IMR-90 (cell line): Measurements from ENCODE around the gene EYS. TPM values are rescaled to one million over a fixed set of nuclear protein-coding genes. Genes with fewer than 3 reads are reported as not detected.
A peak's percentile ranks its signal among the peaks of the same experiment; 100 is the strongest.

Source experiments
- ATAC-seq: fragments of 200-7000 bp; cut with Tn5 transposase; 2 replicates; pipeline ENCODE4 v1.9.1; 2020; ENCODE audit warnings: low read depth, mild to moderate bottlenecking, moderate library complexity
- BruUV-seq: library from RNA; stranded (reverse); fragments of 400-500 nt; replicated peaks from 2 replicates; lab custom pipeline; 2021; lab: Mats Ljungman, UMichigan
- CTCF ChIA-PET: fragments of 300-600 bp; formaldehyde crosslinking; extraction: SDS; loops from one replicate; lab custom pipeline; 2021; ENCODE audit warnings: antibody characterized with exemption; lab: Yijun Ruan, JAX
- POLR2A ChIA-PET: fragments of 300-600 bp; sonication (Branson Sonifier 250); formaldehyde crosslinking; loops from one replicate; lab custom pipeline; 2022; ENCODE audit warnings: antibody characterized with exemption; ENCODE audit not compliant: unreplicated experiment; lab: Charles Lee
- DNase-seq: peaks from one replicate; pipeline ENCODE4 v3.0.0; 2013
- H2AFZ ChIP-seq: replicated peaks from 2 replicates; pipeline ENCODE3; 2013; ENCODE audit warnings: low read length, mild to moderate bottlenecking; ENCODE audit not compliant: poor library complexity
- H2AK5ac ChIP-seq: 2 replicates; pipeline ENCODE4 v1.6.1; 2013; ENCODE audit warnings: low read depth, low read length, inconsistent platforms
- H2AK9ac ChIP-seq: replicated peaks from 2 replicates; pipeline ENCODE3; 2013; ENCODE audit warnings: mild to moderate bottlenecking, low read depth, low read length, moderate library complexity; ENCODE audit not compliant: poor library complexity
- H2BK120ac ChIP-seq: 2 replicates; pipeline ENCODE4 v1.6.1; 2013; ENCODE audit warnings: low read depth, low read length, inconsistent platforms
- H2BK15ac ChIP-seq: 3 replicates; pipeline ENCODE4 v1.6.1; 2013; ENCODE audit warnings: low read depth, low read length, inconsistent platforms
- H2BK20ac ChIP-seq: 2 replicates; pipeline ENCODE4 v1.6.1; 2013; ENCODE audit warnings: low read depth, mild to moderate bottlenecking, inconsistent platforms, low read length, moderate library complexity
- H2BK5ac ChIP-seq: 2 replicates; pipeline ENCODE4 v1.6.1; 2013; ENCODE audit warnings: mild to moderate bottlenecking, low read depth, low read length, inconsistent platforms; ENCODE audit not compliant: poor library complexity, severe bottlenecking
- H3K14ac ChIP-seq: replicated peaks from 2 replicates; pipeline ENCODE4 v1.6.1; 2013; ENCODE audit warnings: low read depth, low read length, inconsistent platforms
- H3K18ac ChIP-seq: 2 replicates; pipeline ENCODE4 v1.6.1; 2013; ENCODE audit warnings: low read depth, low read length, control low read depth
- H3K23ac ChIP-seq: 2 replicates; pipeline ENCODE4 v1.6.1; 2013; ENCODE audit warnings: low read depth, low read length, inconsistent platforms
- H3K27ac ChIP-seq: 2 replicates; pipeline ENCODE4 v1.5.1; 2013; ENCODE audit warnings: mild to moderate bottlenecking, control low read depth, low read length; ENCODE audit not compliant: insufficient read depth
- H3K27me3 ChIP-seq: 2 replicates; pipeline ENCODE4 v1.6.1; 2013; ENCODE audit warnings: low read length; ENCODE audit not compliant: control insufficient read depth, insufficient read depth
- H3K36me3 ChIP-seq: 2 replicates; pipeline ENCODE4 v1.6.1; 2013; ENCODE audit warnings: low read length, mixed read lengths; ENCODE audit not compliant: control insufficient read depth, insufficient read depth
- H3K4ac ChIP-seq: 2 replicates; pipeline ENCODE4 v1.6.1; 2013; ENCODE audit warnings: low read depth, low read length, inconsistent platforms
- H3K4me1 ChIP-seq: 2 replicates; pipeline ENCODE4 v1.6.1; 2013; ENCODE audit warnings: low read length, mixed read lengths; ENCODE audit not compliant: control insufficient read depth, insufficient read depth
- H3K4me2 ChIP-seq: 2 replicates; pipeline ENCODE4 v1.6.1; 2013; ENCODE audit warnings: low read depth, mild to moderate bottlenecking, control low read depth, low read length, moderate library complexity
- H3K4me3 ChIP-seq: 2 replicates; pipeline ENCODE4 v1.5.1; 2013; ENCODE audit warnings: low read depth, mild to moderate bottlenecking, control low read depth, low read length, moderate library complexity; ENCODE audit not compliant: insufficient read depth
- H3K56ac ChIP-seq: 2 replicates; pipeline ENCODE4 v1.6.1; 2013; ENCODE audit warnings: low read length, inconsistent platforms; ENCODE audit not compliant: insufficient read depth; ENCODE audit errors: extremely low read depth
- H3K79me1 ChIP-seq, 2 experiments: 2 replicates each; pipeline ENCODE4 v1.6.1; 2013; ENCODE audit warnings: low read length in 2 of 2, inconsistent platforms in 1 of 2, low read depth in 1 of 2
- H3K9ac ChIP-seq: 2 replicates; pipeline ENCODE4 v1.6.1; 2013; ENCODE audit warnings: low read depth, low read length, control low read depth
- H3K9me1 ChIP-seq: 2 replicates; pipeline ENCODE4 v1.6.1; 2013; ENCODE audit warnings: low read length, inconsistent platforms; ENCODE audit not compliant: insufficient read depth
- H3K9me3 ChIP-seq: 2 replicates; pipeline ENCODE4 v1.6.1; 2013; ENCODE audit warnings: low read length; ENCODE audit not compliant: control insufficient read depth, insufficient read depth
- H4K20me1 ChIP-seq: 2 replicates; pipeline ENCODE4 v1.6.1; 2013; ENCODE audit warnings: low read length, inconsistent platforms; ENCODE audit not compliant: insufficient read depth
- H4K5ac ChIP-seq: 2 replicates; pipeline ENCODE4 v1.6.1; 2013; ENCODE audit warnings: mild to moderate bottlenecking, low read depth, low read length, control low read depth
- H4K8ac ChIP-seq, 2 experiments: 2 replicates each; pipeline ENCODE4 v1.6.1; 2013; ENCODE audit warnings: low read depth in 2 of 2, low read length in 2 of 2, control low read depth in 1 of 2, inconsistent platforms in 1 of 2
- H4K91ac ChIP-seq: 2 replicates; pipeline ENCODE4 v1.6.1; 2013; ENCODE audit warnings: low read depth, low read length, inconsistent platforms; ENCODE audit not compliant: insufficient read depth
- CEBPB ChIP-seq: IDR thresholded peaks from 2 replicates; pipeline ENCODE4 v1.6.1; 2012; ENCODE audit warnings: low read depth, low read length, improper control_type of control experiment
- CHD1 ChIP-seq: IDR thresholded peaks from 2 replicates; pipeline ENCODE4 v1.6.1; 2012; ENCODE audit warnings: low read depth, low read length, improper control_type of control experiment
- ELK1 ChIP-seq: fragments of 150-350 bp; IDR thresholded peaks from 2 replicates; pipeline ENCODE4 v1.6.1; 2016; ENCODE audit warnings: low read depth, mild to moderate bottlenecking, low read length, moderate library complexity, borderline replicate concordance
- MXI1 ChIP-seq: IDR thresholded peaks from 2 replicates; pipeline ENCODE4 v1.6.1; 2012; ENCODE audit warnings: low read depth, mild to moderate bottlenecking, low read length, moderate library complexity, borderline replicate concordance
- POLR2A ChIP-seq: IDR thresholded peaks from 2 replicates; pipeline ENCODE4 v1.6.1; 2012; ENCODE audit warnings: mild to moderate bottlenecking, low read depth, low read length
- RCOR1 ChIP-seq: IDR thresholded peaks from 2 replicates; pipeline ENCODE4 v1.6.1; 2012; ENCODE audit warnings: mild to moderate bottlenecking, low read length, improper control_type of control experiment; ENCODE audit not compliant: insufficient replicate concordance
- WGBS, 2 experiments: methylation state at CpG; one replicate each; pipeline versions ENCODE4 v1.1.5 to v1.1.7; 2013; ENCODE audit warnings: missing lambda C conversion rate in 2 of 2; ENCODE audit not compliant: insufficient read length in 1 of 2; ENCODE audit errors: extremely low coverage in 2 of 2; 5-methylcytosine and 5-hydroxymethylcytosine counted together
- dilution Hi-C: fragments of 300-500 bp; cut with HindIII; formaldehyde crosslinking; loops from one replicate; pipeline ENCODE4 v1.14.3; 2018; ENCODE audit warnings: low sequenced_read_pairs; ENCODE audit not compliant: unreplicated experiment
- in situ Hi-C: fragments of 300-500 bp; cut with MboI; formaldehyde crosslinking; loops from 3 replicates; pipeline ENCODE4 v1.14.3; 2019; ENCODE audit warnings: low sequenced_read_pairs, inconsistent platforms, mixed read lengths
- intact Hi-C: fragments of 100-400 bp; cut with micrococcal nuclease; formaldehyde crosslinking; loops from 2 replicates; pipeline ENCODE4 v1.10.0; 2022
- polyA plus RNA-seq, 3 experiments: library from polyadenylated mRNA; depleted of rRNA; stranded (reverse); fragments of >200 nt; gene quantifications; 2 replicates each; pipeline ENCODE4 v1.2.3, GENCODE V29; 2012; ENCODE audit warnings: low replicate concordance in 1 of 3
- total RNA-seq: library from RNA; depleted of rRNA; stranded (reverse); fragments of >200 nt; gene quantifications from 2 replicates; pipeline ENCODE4 v1.2.3, GENCODE V29; 2012
- TF ChIP-seq, protein P1 (sequence below): conservative IDR thresholded peaks from 2 replicates; pipeline ENCODE4 v1.5.1; 2012; ENCODE audit warnings: mild to moderate bottlenecking, low read depth, low read length, improper control_type of control experiment
- TF ChIP-seq, protein P2 (sequence below): fragments of 150-350 bp; IDR thresholded peaks from 2 replicates; pipeline ENCODE4 v1.6.1; 2017; ENCODE audit warnings: mild to moderate bottlenecking, antibody characterized with exemption, low read length, low read depth

The EYS gene
- total and polyA plus RNA-seq, 2 of the 4 experiments (the other 2 are of a cell fraction) = under 0.01 TPM; not detected in 1

DNA sequence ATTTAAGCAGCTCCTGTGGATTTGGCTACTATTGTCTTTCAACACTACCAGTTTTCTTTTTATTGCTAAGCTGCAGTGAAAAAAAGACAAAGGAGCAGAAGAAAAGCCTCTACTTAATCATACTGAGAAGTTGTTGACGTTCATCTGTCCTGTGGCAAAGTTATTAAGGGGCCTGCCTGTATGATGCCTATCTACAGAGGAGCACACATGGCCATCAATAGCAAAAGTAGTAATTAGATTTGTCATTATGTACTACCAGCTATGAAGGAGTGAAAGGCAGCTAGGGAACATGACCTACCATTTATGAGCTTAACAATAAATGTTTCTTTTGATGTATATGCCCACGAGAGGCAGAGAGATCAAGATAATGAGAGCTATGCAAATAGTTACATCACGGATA lies 1450.5 kb downstream of the EYS start:
- Histone ChIP-seq H3K4me3 (no peak overlapping the region), H2BK120ac (peak overlapping the region; percentile 52; the same call in 1 of the 2 replicates), H2AK5ac (no peak overlapping the region), H2AFZ (no peak overlapping the region), H2BK20ac (peak overlapping the region; percentile 70), H4K5ac (no peak overlapping the region), H3K9me1 (no peaks in the 10 kb centered on the region), H3K4me1 (0 out of 2 replicates have a peak, but pooled peaks cover 1% of the 10 kb centered on the region), H3K14ac (no peak overlapping the region), H3K27ac (no peak overlapping the region), H3K56ac (no peak overlapping the region), H3K27me3 (no peaks in the 10 kb centered on the region), H2BK5ac (no peak overlapping the region), H3K79me1 (no peaks in the 10 kb centered on the region), H3K9me3 (no peaks in the 10 kb centered on the region), H2AK9ac (no peak overlapping the region), H3K4ac (peak overlapping the region; percentile 1; the same call in 1 of the 2 replicates), H3K36me3 (no peaks in the 10 kb centered on the region), H3K18ac (no peak overlapping the region), H3K4me2 (no peak overlapping the region), H4K20me1 (no peaks in the 10 kb centered on the region), H4K8ac (no peak overlapping the region), H4K91ac (no peak overlapping the region), H2BK15ac (no peak overlapping the region), H3K23ac (no peak overlapping the region), H3K9ac (no peak overlapping the region)
- ChIA-PET CTCF (no interaction called here), POLR2A (no interaction called here)
- TF ChIP-seq MXI1 (no peak), POLR2A (no peak), CHD1 (no peak), RCOR1 (no peak), ELK1 (no peak), CEBPB (no peak)
- TF ChIP-seq, protein P1, sequence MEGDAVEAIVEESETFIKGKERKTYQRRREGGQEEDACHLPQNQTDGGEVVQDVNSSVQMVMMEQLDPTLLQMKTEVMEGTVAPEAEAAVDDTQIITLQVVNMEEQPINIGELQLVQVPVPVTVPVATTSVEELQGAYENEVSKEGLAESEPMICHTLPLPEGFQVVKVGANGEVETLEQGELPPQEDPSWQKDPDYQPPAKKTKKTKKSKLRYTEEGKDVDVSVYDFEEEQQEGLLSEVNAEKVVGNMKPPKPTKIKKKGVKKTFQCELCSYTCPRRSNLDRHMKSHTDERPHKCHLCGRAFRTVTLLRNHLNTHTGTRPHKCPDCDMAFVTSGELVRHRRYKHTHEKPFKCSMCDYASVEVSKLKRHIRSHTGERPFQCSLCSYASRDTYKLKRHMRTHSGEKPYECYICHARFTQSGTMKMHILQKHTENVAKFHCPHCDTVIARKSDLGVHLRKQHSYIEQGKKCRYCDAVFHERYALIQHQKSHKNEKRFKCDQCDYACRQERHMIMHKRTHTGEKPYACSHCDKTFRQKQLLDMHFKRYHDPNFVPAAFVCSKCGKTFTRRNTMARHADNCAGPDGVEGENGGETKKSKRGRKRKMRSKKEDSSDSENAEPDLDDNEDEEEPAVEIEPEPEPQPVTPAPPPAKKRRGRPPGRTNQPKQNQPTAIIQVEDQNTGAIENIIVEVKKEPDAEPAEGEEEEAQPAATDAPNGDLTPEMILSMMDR = no peak
- TF ChIP-seq, protein P2, sequence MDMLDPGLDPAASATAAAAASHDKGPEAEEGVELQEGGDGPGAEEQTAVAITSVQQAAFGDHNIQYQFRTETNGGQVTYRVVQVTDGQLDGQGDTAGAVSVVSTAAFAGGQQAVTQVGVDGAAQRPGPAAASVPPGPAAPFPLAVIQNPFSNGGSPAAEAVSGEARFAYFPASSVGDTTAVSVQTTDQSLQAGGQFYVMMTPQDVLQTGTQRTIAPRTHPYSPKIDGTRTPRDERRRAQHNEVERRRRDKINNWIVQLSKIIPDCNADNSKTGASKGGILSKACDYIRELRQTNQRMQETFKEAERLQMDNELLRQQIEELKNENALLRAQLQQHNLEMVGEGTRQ = no peak
- intact Hi-C loops (no loop called here), dilution Hi-C loops (no loop called here), in situ Hi-C loops (no loop called here)
- DNase-seq (no peak), ATAC-seq (no peak)
- no CpG with 5 or more reads among the region's 3 CpGs for WGBS, 2 experiments
- BruUV-seq = no TSS peak
